Midbrain (tissue), 1 donor: Measurements from ENCODE around the gene SLC12A1.

Experiments
- DNase-seq: peaks from one replicate; lab custom pipeline; 2025; lab: John Stamatoyannopoulos, UW

Gene SLC12A1

GRCh38 chr15:48205981-48206380 is at the start of gene SLC12A1:
TSS of gene SLC12A1 (plus strand) at chr15:48206302. CDS start at chr15:48207720, 1,418 bp downstream.
- DNase-seq, result no peak

DNA sequence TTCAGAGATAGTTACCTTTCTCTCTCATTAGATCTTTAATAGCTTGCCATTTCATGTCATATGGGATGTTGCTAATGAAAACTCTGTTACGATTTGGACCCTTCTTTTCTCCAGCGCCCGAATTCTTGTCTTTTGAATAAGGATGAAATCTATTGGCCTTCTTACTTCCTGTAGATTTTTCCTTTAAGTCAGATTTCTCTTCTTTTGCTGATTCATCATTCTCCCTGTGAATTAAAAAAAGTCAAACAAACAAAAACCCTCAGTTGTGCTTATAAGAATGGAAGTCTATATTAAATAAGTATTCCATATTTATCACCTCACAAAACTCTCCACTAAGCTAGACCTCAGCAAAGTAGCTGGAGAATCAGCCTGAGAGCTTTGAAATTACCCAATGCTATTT is 37.5 kb upstream of the SLC12A1 start:
- no peak for DNase-seq

GRCh38 chr15:48170981-48171380 is 35.1 kb upstream of the SLC12A1 start:
- DNase-seq, result no peak

GRCh38 chr15:48175126-48175525 is 31.0 kb upstream of the SLC12A1 start:
- no peak for DNase-seq

GRCh38 chr15:48176112-48176511 is 30.0 kb upstream of the SLC12A1 start:
- DNase-seq, result no peak

GRCh38 chr15:48176957-48177356 is 29.1 kb upstream of the SLC12A1 start:
- DNase-seq, result peak; percentile 15

DNA sequence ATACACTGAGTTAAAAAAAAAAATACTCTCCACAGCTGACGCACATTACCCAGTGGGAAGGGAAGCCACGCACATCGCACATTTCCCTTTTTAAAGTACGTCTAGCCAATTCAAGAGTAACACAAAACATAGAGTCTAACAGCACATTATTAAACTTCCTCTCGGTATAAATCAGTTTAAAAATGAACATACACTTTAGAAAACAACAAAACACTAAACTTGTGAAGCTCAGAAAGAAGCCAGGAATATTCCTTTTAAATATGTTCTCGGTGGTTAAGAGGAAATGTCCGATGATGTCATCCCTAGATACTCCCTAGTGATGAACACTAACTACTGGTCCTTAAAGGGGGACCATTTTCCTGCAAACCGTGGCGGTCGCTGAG is 28.7 kb upstream of the SLC12A1 start:
- peak; percentile 29 for DNase-seq

DNA sequence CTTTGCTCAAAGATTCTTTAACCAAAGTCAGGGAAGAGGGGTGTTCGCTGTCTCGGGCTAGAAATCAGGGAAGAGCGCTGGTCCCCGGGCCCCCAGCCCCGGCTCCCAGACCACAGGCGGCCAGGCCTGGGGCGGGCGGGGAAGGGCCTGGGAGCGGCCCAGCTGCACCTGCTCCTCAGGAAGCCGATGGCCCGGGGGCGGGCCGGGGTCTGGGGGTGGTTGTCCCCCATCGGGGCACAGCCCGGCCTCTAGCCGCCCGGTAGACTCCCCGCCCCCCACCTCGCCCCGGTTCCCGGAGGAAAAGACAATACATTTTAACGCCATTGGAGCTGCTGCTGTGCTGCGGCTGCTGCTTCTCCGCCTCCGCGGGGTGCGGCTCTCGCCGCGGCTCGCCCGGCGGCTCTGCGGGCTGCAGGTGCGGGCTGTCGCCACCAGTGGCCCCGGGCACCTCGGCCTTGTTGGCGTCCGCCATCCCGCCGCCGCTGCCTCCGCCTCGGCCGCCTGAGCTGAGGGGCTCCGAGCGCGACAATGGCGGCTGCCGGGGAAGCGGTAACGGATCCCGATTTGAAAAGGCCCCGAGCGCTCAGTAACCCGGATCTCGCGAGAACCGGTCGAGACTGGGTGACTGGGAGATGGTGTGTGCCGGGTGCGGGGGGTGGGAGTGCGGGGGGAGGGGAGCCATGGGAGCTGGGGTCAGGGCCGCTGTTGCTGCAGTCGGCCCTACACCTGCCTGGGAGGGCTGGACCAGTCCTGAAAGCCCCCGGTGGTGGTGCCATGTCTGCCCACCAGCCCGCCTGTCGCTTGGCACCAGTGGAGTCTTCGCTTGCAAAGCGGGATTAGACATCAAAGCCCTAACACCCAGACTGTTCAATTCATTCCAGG is 28.1 kb upstream of the SLC12A1 start, which contains the start of gene MYEF2:
Gene MYEF2 (minus strand): TSS at position 530 of the 882 bp plus-strand sequence. CDS start 58 bp downstream, at position 472.
- peak; percentile 55 for DNase-seq

DNA sequence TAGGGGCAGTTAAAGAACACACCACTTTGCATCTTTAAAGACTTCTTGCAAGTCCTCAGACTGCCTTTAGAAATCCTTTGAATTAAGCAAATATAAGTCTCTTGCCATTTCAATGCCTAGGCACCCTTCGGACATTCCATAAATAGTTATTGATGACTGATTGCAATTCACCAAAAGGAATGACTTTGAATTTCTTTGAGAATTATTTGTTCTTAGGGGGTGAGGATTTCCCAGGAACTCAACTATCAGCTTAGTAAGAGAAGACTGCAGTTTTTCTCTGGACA is 27.5 kb upstream of the SLC12A1 start:
- DNase-seq, result no peak

DNA sequence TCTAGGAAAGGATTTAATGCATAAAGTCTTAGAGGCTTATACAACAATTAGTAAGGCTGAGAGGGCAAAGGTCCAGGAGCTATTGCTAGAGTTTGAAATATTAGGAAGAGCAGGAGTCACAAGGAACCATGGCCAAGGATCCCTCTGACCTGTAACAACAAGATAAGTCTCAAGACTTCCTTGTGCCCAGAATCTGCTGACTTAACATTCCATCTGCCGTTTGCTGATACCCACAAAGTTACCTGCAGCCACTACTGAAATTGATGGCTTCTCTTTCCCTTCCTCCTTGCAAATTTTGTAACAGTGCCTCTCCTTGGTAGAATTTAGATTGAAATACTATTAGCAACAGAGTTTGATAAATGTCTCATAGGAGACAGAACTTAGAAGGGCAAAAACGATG is 23.4 kb upstream of the SLC12A1 start:
- DNase-seq, result no peak

DNA sequence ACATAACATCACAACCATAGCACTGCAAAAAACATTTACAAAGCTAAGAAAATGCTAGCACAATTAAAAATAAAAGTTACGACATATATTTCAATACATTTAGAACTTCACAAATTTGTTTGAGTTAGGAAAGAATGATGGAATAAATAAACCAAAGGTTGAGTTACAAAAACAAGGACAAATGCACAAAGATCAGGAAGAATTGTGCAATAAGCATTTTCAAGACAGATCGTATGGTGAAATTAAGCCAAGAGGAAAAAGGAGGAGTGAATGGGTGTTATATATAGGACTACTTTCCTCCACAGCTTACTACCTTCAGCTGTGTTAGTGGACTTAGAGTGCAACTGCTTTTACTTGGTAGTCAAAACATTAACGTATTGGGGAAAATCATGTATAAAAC is 20.6 kb upstream of the SLC12A1 start:
- no peak for DNase-seq

- DNase-seq, result no peak
Observed at GRCh38 chr15:48186271-48186670, 19.8 kb upstream of the SLC12A1 start.

GRCh38 chr15:48190932-48191573 is 15.0 kb upstream of the SLC12A1 start:
- peak; percentile 59 for DNase-seq

- DNase-seq, result peak; percentile 16
Observed at GRCh38 chr15:48191574-48192225, 14.4 kb upstream of the SLC12A1 start, which contains the start of gene CTXN2. TSS of gene CTXN2 (plus strand) at chr15:48191665. CDS start at chr15:48201301, 9,636 bp downstream.

DNA sequence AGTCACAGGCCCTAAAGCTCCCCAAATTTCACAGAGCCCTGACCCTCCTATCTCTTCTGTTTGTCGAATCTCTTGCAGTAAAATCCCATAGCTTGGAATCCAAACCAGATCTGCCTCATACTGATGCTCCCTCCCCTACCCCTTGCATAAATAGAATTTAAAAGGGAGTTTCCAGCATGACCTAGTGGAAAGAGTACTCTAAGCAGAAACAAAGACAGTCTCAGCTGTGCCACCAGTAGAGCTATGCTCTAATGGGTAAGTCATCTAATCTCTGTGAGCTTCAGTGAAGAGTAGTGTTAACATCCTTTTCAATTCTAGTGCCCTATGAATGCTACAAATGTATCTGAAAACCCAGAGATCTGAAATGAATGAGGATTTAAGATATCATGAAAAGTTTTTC is 4.0 kb upstream of the SLC12A1 start:
- no peak for DNase-seq

GRCh38 chr15:48221261-48221660 is 15.2 kb downstream of the SLC12A1 start:
- no peak for DNase-seq

GRCh38 chr15:48221885-48222284 is 15.8 kb downstream of the SLC12A1 start:
- DNase-seq, result no peak

DNA sequence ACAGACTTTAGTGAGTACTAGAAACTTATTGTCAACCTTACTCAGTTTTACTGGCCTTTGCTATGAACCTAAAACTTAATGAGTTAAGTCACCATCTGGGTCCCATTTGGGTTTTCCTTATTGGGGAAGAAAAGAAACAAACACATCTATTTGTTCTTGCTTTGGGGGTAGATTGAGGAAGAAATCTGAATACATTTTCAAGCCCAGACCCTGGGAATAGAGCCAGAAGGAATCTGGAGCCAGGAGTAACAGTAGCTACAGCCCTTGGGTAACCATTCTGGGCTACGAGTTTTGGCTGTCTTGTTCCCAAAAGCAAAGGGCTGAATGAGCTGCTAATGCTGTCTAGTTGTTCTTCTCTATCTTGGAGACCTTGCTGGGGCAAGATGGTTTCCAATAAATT is 16.5 kb downstream of the SLC12A1 start:
- no peak for DNase-seq

DNA sequence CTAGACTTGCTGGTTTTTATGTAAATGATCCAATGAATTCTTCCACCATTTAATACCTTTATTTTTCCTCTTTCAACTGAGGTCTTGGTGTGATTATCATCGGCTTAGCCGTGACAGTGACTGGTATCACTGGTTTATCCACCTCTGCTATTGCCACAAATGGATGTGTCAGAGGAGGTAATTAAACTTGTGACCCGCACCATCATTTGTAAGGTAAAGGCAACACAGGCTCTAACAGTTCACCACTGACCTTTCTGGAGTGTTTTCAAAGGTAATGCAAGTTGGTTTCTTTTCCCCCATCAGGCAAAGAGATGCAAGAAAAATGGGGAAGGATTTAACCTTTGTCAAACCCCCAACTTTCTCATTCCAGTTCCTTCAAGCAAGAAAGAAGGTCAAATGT is 19.7 kb downstream of the SLC12A1 start:
- DNase-seq, result no peak

DNA sequence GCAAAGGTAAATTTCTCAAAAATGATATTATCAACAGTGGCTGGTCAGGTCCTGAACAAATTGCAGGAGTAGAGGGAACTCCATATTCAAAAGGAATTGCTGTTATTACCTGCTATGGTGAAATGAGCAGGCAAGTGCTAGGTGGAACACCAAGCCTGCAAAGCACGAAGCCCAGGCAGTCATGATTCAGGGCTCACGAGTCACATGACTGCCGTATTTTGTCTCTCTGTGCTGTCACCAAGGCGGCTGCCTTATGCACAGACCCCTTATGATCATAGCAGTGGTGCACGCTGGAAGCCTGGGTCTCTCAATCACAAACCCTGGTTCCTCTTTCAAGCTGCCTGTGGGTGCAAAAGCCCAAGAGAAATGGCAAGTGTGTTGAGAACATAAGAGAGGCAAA is 24.4 kb downstream of the SLC12A1 start:
- DNase-seq, result no peak

GRCh38 chr15:48233246-48233645 is 27.1 kb downstream of the SLC12A1 start:
- DNase-seq, result no peak

- no peak for DNase-seq
Observed at GRCh38 chr15:48239334-48239733, 33.2 kb downstream of the SLC12A1 start.

GRCh38 chr15:48242015-48242414 is 35.9 kb downstream of the SLC12A1 start:
- no peak for DNase-seq
